Endothelial cell of umbilical vein (primary cell): ENCODE measurements around the gene WDR86.

Experiments
- EZH2 ChIP-seq: IDR thresholded peaks from 2 replicates; pipeline ENCODE4 v1.6.1; 2012; ENCODE audit warnings: borderline replicate concordance, low read depth, mild to moderate bottlenecking, moderate library complexity, low read length, inconsistent platforms; ENCODE audit not compliant: severe bottlenecking
- FOS ChIP-seq: IDR thresholded peaks from 2 replicates; pipeline ENCODE4 v1.6.1; 2011; ENCODE audit warnings: mild to moderate bottlenecking, low read length, moderate library complexity, borderline replicate concordance; ENCODE audit not compliant: insufficient read depth
- JUN ChIP-seq: IDR thresholded peaks from 2 replicates; pipeline ENCODE4 v1.6.1; 2011; ENCODE audit warnings: borderline replicate concordance, low read depth; ENCODE audit not compliant: insufficient read length, insufficient read depth
- MAX ChIP-seq: IDR thresholded peaks from 2 replicates; pipeline ENCODE4 v1.6.1; 2011; ENCODE audit not compliant: insufficient read depth, insufficient read length
- MYC ChIP-seq: IDR thresholded peaks from one replicate; pipeline ENCODE4 v1.6.1; 2011; ENCODE audit warnings: mild to moderate bottlenecking, low read depth, low read length
- POLR2A ChIP-seq: IDR thresholded peaks from 2 replicates; pipeline ENCODE4 v1.6.1; 2012; ENCODE audit warnings: low read depth, mild to moderate bottlenecking, control low read depth, low read length
- POLR2AphosphoS5 ChIP-seq: IDR thresholded peaks from 2 replicates; pipeline ENCODE4 v1.6.1; 2012; ENCODE audit warnings: low read depth, mild to moderate bottlenecking, control low read depth, low read length, moderate library complexity; ENCODE audit not compliant: insufficient read depth
- TF ChIP-seq, protein P1 (sequence below), 2 donors: IDR thresholded peaks; 1 replicate in 1 of 2; 2 replicates in 1 of 2; pipeline ENCODE4 v1.5.1; 2011; ENCODE audit warnings: low read length in 2 of 2, mild to moderate bottlenecking in 2 of 2, moderate library complexity in 2 of 2, control low read depth in 1 of 2, inconsistent platforms in 1 of 2, low read depth in 1 of 2; ENCODE audit not compliant: insufficient read depth in 1 of 2; ENCODE audit errors: extremely low read depth in 1 of 2

DNA sequence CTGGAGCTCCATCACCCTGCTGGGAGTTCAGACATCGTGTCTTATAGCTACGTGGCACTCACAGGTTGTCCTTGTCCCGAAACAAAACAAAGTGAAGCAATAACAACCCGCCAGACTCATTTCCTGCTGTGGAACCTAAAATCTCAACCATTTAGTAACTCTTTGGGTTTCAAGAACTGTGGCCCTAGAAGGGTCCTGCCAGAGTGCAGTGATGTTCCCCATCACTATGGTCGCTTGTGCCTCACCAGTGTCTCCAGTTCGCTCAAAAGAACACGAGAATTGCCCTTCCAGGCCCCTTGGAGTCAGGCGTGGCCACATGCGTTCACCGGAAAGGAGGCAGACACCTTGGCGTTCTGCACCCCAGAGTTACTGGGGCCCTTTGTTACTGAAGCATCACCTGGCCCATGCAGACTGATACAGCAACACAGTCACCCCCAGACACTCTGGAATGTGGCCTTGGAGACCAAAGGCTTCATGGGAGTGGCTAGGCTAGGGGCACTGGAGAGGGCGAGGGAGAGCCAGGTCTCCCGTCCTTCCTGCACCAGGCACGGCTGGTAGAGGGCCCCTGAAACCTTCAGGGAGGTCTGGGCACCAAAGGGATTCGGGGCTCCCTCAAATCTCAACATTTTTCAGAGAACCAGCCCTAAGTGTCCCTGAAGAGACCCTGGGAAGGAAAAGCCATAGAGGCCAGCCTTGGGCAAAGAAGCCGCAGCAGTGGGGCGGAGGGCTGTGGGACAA is 29.2 kb upstream of the WDR86 start:
- no peak for TF ChIP-seq POLR2AphosphoS5
- no peak for TF ChIP-seq POLR2A
- TF ChIP-seq, protein P1, sequence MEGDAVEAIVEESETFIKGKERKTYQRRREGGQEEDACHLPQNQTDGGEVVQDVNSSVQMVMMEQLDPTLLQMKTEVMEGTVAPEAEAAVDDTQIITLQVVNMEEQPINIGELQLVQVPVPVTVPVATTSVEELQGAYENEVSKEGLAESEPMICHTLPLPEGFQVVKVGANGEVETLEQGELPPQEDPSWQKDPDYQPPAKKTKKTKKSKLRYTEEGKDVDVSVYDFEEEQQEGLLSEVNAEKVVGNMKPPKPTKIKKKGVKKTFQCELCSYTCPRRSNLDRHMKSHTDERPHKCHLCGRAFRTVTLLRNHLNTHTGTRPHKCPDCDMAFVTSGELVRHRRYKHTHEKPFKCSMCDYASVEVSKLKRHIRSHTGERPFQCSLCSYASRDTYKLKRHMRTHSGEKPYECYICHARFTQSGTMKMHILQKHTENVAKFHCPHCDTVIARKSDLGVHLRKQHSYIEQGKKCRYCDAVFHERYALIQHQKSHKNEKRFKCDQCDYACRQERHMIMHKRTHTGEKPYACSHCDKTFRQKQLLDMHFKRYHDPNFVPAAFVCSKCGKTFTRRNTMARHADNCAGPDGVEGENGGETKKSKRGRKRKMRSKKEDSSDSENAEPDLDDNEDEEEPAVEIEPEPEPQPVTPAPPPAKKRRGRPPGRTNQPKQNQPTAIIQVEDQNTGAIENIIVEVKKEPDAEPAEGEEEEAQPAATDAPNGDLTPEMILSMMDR (IDR thresholded peaks at IDR 0.05; ENCODE audit: extremely low read depth in 1 of 2, insufficient read depth in 1 of 2, low read depth in 1 of 2, low read length in 2 of 2): no peak
- no peak for TF ChIP-seq MYC
- TF ChIP-seq MAX: no peak
- TF ChIP-seq EZH2: no peak
- TF ChIP-seq FOS: no peak
- TF ChIP-seq JUN: no peak
